GM19351 (cell line): ENCODE data around the gene KCNJ6.

Source experiments
- ATAC-seq: cut with Tn5 transposase; IDR thresholded peaks from one replicate; pipeline ENCODE4 v1.9.1; 2021; ENCODE audit warnings: mild to moderate bottlenecking, moderate library complexity; ENCODE audit not compliant: unreplicated experiment

KCNJ6 gene

DNA sequence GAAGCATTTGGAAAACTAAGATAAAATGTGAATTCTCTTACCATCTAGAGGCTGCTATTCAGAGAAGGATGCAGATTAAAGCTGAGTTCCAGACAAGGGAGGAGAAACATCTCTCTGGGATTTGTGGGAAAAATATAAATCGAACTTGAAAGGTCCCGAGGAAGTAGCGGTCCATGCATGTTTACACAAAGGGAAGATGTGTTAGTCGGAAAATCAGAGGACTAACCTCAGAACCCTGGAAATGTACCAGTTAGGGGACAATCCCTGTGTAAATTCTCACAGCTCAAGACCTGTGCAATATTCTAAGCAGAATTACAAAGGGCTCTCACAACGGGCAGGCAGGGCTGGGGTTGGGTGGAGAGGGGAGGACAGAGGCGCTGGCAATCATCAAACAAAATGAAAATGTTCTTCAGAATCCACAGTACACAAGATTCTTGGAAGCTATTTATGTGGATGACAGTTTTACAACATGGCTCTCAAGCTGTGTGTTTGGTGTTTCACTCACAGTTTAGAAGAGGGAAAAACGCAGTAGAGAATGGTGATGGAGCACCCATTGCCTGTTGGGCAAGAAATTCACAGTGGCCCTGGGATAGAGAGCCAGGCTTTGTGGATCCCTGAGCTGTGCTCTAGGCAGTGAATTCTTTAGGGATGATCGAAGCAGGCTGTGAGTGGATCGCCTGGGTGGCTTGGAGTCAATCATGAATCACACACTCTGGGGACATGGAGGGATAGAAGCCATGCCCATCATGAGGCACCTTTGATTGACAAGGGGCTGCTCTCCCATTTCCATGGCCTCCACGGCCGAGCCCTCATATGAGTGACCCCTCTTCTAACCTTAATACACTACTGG lies 47.6 kb downstream of the KCNJ6 start:
- no peak for ATAC-seq

DNA sequence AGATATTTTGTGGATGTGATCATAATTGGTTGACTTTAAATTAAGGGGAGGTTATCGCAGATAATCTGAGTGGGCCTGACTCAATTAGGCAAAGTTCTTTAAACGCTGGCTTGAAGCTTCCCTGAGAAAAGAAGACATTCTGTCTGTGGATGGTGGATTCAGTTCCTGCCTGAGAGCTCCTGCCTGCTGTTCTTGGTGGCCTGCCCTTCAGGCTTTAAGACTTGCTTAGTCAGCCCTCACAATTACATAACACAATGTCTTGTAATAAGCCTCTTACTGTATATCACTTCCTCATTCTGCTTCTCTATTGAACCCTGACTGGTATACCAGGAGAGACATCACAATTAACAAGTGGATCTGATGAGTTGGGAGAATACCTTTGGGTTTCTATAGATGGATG lies 50.2 kb downstream of the KCNJ6 start:
- ATAC-seq, result no peak

DNA sequence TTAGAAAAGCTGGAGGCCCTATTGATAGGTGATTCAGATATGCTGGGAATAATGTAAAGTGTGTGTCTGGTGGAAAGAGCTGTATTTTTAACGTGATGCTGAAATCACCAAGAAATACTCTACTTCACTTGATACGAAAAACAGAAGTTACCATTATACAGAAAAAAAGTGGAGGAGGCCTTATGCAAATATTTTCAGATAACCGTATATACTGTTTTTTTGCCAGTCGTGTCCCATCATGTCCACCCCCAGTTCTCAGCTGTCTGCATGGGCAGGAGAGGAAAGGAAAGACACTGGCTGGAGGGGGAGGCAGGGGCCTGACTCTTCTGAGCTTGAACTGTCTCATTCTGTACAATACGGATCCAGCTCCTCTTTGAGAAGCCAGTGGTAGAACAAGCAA lies 51.1 kb downstream of the KCNJ6 start:
- ATAC-seq, result no peak

DNA sequence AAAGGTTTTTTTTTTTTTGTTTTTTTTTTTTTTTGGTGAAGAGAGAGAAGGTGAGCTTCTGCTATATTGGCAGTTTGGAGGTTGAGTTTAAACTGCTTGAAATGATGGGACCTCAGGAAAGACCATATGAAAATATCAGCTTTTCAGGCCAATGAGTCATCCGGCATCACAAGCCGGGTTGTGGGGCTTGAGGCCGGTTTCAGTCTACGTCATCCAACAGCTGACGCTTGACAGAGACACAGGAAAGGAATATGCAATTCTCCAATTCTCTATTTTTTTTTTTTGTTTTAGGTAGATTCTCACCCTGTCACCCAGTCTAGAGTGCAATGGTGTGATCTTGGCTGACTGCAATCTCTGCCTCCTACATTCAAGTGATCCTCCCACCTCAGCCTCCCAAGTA lies 52.4 kb downstream of the KCNJ6 start:
- no peak for ATAC-seq

- peak; percentile 77 for ATAC-seq
Measured at GRCh38 chr21:37862536-37862935, 53.7 kb downstream of the KCNJ6 start.

GRCh38 chr21:37861561-37861960 lies 54.7 kb downstream of the KCNJ6 start:
- ATAC-seq, result no peak

- ATAC-seq, result no peak
Measured at GRCh38 chr21:37860416-37860815, 55.8 kb downstream of the KCNJ6 start.

DNA sequence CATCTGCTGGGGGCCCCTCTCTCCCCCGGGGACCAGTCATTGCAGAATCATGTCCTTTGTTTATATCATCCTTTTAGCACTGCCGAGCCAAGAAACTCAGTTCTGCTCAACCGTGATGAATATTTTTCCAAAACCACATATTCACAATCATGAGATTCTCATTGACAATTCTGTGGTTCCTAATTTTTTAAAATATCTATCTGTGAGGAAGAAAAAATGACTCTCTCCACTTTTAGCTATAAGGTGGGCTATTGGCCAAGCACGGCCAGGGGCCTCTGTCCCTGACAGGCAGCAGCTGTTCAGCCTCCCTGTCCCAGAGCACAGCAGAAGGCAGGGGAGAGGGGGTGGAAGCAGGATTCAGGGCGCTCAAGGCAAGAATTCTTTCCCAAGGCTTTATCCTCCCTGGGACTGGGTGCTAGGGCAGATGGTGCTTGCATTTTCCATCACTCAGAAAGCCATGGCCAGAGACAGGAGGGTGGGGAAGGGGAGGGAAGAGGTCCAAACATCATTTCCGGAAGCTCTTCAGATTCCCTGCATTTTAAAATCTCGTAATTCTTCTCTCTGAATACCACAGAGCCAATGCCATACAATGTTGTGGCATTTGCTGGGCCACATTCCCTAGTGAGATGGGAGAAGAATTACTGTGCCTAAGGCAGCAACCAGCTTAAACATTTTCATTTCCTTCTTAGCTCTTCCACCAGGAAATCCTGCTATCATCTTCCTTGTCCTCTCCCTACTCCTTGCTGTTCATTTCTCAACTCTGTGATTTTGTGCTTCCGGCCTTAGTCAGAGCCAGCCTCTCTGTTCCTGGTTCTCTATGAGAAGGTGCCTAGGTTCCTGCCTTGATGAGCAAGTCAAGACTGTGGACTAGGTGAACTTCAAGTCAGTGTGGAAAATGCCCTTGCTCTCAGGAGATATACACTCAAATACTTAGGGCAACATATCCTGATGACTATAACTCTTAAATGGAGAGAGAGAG lies 60.3 kb downstream of the KCNJ6 start:
- ATAC-seq, result no peak

DNA sequence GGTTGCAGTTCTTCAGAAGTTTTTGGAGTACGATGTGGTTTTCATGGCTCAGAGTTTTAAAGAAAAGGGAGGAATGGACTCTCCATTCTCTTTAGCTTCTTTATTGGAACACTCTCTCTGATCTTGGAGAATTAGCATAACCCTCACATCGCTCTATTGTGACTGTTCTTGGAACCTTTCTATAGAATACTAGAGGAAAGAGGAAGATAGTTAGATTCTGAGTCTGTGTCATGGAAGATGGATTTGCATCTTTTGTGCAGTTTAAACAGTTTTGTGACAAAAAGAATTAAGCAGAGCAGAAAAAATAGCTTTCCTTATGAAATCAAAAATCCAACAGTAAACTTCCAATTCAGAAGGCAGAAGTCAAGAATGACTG lies 61.0 kb downstream of the KCNJ6 start:
- ATAC-seq, result no peak

DNA sequence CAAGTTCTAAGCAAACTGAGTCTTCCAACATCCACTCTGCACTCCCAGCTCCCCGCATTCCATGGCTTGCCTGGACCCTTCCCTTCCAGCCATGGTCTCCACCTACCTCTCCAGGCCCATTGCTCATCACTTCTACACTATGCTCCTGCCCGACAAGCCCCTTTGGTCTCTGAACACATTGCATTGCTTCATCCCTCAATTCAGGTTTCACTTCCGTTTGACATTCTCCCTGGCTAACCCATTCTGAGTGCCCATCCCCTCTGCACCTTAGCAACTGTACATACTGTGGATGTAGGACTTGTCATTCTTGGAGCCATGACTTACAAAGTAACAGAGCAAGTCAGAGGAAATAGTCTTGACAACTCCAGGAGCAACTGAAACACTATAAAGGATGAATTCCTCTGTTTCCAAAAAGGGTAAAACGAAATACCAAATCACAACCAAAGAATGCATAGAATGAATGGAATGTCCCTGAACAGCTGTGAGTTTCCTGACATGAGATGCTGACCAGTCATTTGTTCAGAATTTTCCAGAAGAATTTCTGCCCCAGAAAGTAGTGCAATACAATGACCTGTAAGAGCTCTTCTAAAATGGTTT lies 66.7 kb downstream of the KCNJ6 start:
- ATAC-seq, result no peak

DNA sequence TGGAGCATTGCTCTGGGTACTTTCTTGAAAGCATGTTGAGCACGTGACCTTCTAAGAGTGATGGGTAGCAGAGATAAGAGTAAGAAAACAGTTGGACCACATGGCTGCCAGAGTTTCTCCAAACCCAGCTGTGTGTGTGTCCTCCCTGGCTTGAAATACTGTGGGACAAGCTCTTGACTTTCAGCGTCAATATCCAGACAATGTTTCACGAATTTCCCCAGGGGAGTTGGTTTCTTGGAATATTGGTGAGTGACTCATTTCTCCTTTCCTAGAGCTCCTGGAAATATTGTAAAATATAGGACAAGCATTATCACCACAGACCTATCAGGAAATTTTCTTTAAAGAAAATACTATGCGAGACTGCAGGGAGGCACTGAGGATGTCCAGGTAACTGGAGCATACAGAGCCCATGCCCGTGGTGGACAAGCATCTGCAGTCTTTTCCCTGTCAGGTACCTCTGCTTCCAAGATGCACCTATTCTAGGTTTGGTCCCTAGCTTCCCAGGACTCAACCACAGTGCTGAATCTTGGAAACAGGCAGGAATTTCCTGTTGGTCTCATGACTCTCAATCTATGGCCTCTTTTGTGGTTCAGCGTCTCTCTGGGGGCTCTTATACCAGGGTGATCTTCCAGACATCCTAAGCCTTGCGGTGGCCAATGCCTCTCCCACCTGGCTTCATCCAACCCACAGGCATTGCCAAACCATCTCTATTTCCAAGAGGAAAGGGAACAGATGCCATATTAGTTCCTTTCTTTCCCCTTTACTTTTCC lies 67.4 kb downstream of the KCNJ6 start:
- no peak for ATAC-seq

GRCh38 chr21:37845535-37845934 lies 70.7 kb downstream of the KCNJ6 start:
- ATAC-seq, result no peak

GRCh38 chr21:37843191-37843590 lies 73.1 kb downstream of the KCNJ6 start:
- ATAC-seq, result no peak

- no peak for ATAC-seq
Measured at GRCh38 chr21:37842163-37842919, 73.9 kb downstream of the KCNJ6 start.

- ATAC-seq, result no peak
Measured at GRCh38 chr21:37837381-37837780, 78.9 kb downstream of the KCNJ6 start.

GRCh38 chr21:37835481-37835880 lies 80.8 kb downstream of the KCNJ6 start:
- no peak for ATAC-seq

- ATAC-seq, result no peak
Measured at GRCh38 chr21:37833301-37833700, 83.0 kb downstream of the KCNJ6 start.

- ATAC-seq, result no peak
Measured at GRCh38 chr21:37829447-37829846, 86.8 kb downstream of the KCNJ6 start.

- no peak for ATAC-seq
Measured at GRCh38 chr21:37828991-37829390, 87.3 kb downstream of the KCNJ6 start.

DNA sequence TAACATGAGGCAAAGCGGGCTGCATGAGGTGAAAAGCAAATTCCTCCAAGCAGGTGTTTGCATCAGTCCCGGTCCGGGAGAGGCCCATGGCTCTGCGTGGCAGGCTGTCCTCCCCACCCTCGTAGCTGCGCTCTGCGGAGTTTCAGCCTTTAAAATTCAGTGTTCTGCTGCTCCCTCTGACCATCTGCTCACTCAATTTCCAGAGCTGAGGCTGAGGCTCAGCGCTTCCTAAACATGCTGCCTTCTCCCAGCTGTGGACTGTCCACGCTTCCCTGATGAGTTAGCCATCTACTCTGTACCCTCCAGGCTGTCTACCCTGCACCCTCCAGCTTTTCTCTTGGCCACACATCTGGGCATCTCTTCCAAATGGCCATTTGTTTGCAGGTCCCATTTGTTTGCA lies 87.7 kb downstream of the KCNJ6 start:
- no peak for ATAC-seq
